ENCODE results near the gene LSR. TPM values are rescaled to one million over a fixed set of nuclear protein-coding genes. Genes with fewer than 3 reads are reported as not detected.

LSR gene
- total RNA-seq, 4 donors from 2014 or later, result 2.5 to 11.4 (median 5.2) TPM

DNA sequence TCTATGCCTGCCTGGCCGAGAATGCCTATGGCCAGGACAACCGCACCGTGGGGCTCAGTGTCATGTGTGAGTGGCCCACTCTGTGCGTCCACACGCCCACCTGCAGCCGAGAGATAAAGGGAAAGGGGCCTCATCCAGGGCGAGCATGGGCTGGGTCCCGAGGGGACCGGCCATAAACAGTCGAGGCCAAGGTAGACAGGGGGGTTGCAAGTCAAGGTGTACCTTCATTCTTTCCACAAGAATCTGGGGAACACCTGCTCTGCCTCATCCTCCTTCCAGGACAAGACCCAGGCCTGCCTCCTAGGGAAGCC is 51.5 kb downstream of the LSR start:
- Histone ChIP-seq H3K9me3 (no peaks in the 10 kb centered on the region), H3K27ac (no peak overlapping the region), H3K36me3 (no peaks in the 10 kb centered on the region), H3K27me3 (peaks cover 12 to 35% (median 26%) of the 10 kb centered on the region in 3 donors), H3K4me1 (no peaks in the 10 kb centered on the region), H3K4me3 (no peak overlapping the region)
- no peak for TF ChIP-seq CTCF (IDR thresholded peaks at IDR 0.05 in 4 of 5, conservative IDR thresholded peaks at IDR 0.05 in 1 of 5)
- no peak for TF ChIP-seq POLR2A (IDR thresholded peaks at IDR 0.05)
- ATAC-seq, result no peak
- intact Hi-C loops (cut with DNase I; ENCODE audit: low total_unique reads) (no loop called here), in situ Hi-C loops (cut with MboI; ENCODE audit: low sequenced_read_pairs in 4 of 4) (no loop called here)
- no peak for DNase-seq

DNA sequence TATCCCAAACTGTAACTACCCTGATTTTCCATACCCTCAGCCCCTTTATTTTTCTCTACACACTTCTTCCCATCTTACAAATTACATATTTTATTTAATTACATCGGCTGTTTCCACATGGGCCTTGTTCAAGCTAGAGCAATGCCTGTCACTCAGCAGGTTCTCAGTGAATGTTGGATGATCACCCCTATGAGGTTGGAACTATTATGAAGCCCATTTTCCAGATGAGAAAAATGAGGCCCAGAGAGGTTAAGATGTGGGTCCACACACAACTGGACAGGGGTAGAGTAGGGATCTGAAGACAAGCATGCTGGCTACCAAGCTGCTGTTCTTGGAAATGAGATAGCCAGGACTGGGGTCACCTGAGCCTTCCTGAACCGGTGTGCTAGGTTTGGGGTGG is 53.2 kb downstream of the LSR start:
- Histone ChIP-seq H3K27me3 (peaks cover 12 to 35% (median 26%) of the 10 kb centered on the region in 3 donors), H3K27ac (no peak overlapping the region)
- in situ Hi-C loops (cut with MboI; ENCODE audit: low sequenced_read_pairs in 4 of 4), result no loop called here

GRCh38 chr19:35302446-35302845 is 53.6 kb downstream of the LSR start:
- intact Hi-C loops (cut with DNase I; ENCODE audit: low total_unique reads), result no loop called here

More for the DNA sequence above, 53.2 kb downstream of the LSR start:
- H3K4me1 ChIP-seq, result no peaks in the 10 kb centered on the region
- TF ChIP-seq CTCF (IDR thresholded peaks at IDR 0.05 in 4 of 5, conservative IDR thresholded peaks at IDR 0.05 in 1 of 5) (no peak), POLR2A (IDR thresholded peaks at IDR 0.05) (no peak)
- H3K9me3 ChIP-seq, result no peaks in the 10 kb centered on the region
- intact Hi-C loops (cut with DNase I; ENCODE audit: low total_unique reads), result no loop called here
- H3K36me3 ChIP-seq, result no peaks in the 10 kb centered on the region
- no peak for DNase-seq
- no peak overlapping the region for H3K4me3 ChIP-seq
- no peak for ATAC-seq

DNA sequence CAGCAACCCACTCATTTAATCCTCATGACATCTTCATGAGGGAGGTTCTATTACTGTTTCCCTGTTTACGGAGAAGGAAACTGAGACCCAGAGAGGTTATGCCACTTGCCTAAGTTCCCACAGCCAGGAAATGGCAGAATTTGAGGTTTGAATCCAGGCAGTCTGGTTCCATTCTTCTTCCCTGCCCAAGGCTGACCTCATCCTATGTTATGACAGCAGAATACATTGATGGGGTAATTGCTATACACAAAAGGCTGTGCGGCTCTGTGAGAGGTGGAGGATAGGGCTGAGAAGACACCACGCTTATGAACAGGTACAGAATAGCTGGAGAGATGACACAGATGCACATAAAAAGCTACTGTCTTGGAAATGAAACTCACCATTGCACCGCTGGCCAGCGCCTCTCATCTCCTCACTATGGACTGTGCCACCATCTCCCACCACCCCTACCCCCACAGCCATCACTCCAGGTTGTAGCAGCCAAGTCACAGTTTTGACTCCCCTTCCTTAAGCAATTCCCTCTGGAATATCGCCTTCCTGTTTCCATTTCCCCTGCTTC is 54.6 kb downstream of the LSR start:
- Histone ChIP-seq H3K27ac (no peak overlapping the region), H3K36me3 (no peaks in the 10 kb centered on the region), H3K4me3 (no peak overlapping the region), H3K27me3 (peaks cover 6 to 28% (median 22%) of the 10 kb centered on the region in 3 donors), H3K4me1 (no peaks in the 10 kb centered on the region), H3K9me3 (no peaks in the 10 kb centered on the region)
- intact Hi-C loops (cut with DNase I; ENCODE audit: low total_unique reads) (no loop called here), in situ Hi-C loops (cut with MboI; ENCODE audit: low sequenced_read_pairs in 4 of 4) (no loop called here)
- ATAC-seq, result no peak
- DNase-seq, result no peak
- no peak for TF ChIP-seq CTCF (IDR thresholded peaks at IDR 0.05 in 4 of 5, conservative IDR thresholded peaks at IDR 0.05 in 1 of 5)
- TF ChIP-seq POLR2A (IDR thresholded peaks at IDR 0.05), result no peak

More at GRCh38 chr19:35302446-35302845, 53.6 kb downstream of the LSR start:
- Histone ChIP-seq H3K4me3 (no peak overlapping the region), H3K4me1 (no peaks in the 10 kb centered on the region), H3K36me3 (no peaks in the 10 kb centered on the region), H3K27me3 (peaks cover 11 to 35% (median 26%) of the 10 kb centered on the region in 3 donors), H3K9me3 (no peaks in the 10 kb centered on the region), H3K27ac (no peak overlapping the region)
- in situ Hi-C loops (cut with MboI; ENCODE audit: low sequenced_read_pairs in 4 of 4), result no loop called here
- TF ChIP-seq CTCF (IDR thresholded peaks at IDR 0.05 in 4 of 5, conservative IDR thresholded peaks at IDR 0.05 in 1 of 5) (no peak), POLR2A (IDR thresholded peaks at IDR 0.05) (no peak)
- DNase-seq (no peak), ATAC-seq (no peak)

GRCh38 chr19:35304036-35304435 is 55.2 kb downstream of the LSR start:
- Histone ChIP-seq H3K4me3 (no peak overlapping the region), H3K36me3 (no peaks in the 10 kb centered on the region), H3K4me1 (no peaks in the 10 kb centered on the region), H3K27ac (no peak overlapping the region), H3K27me3 (peaks cover 6 to 22% (median 21%) of the 10 kb centered on the region in 3 donors), H3K9me3 (no peaks in the 10 kb centered on the region)
- in situ Hi-C loops (cut with MboI; ENCODE audit: low sequenced_read_pairs in 4 of 4), result no loop called here
- ATAC-seq, result no peak
- no peak for TF ChIP-seq CTCF (IDR thresholded peaks at IDR 0.05 in 4 of 5, conservative IDR thresholded peaks at IDR 0.05 in 1 of 5)
- TF ChIP-seq POLR2A (IDR thresholded peaks at IDR 0.05), result no peak
- intact Hi-C loops (cut with DNase I; ENCODE audit: low total_unique reads), result no loop called here
- no peak for DNase-seq
